ENCODE data around the gene SPEM3.

SPEM3 gene

DNA sequence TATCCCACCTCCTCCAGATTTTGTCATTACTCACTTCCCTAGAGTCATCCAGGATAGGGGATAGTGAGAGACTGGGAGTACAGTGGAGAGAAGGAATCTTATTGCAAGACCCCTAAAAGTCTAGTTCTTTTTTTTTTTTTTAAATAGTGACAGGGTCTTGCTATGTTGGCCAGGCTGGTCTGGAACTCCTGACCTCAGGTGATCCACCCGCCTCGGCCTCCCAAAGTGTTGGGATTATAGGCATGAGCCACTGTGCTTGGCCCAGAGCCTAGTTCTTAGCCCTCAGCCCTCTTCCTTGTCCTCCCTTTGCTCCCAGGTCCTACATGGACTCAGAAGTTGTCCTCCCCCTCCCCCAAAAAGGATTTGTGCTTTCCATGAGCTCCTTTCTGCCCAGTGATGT, 13.5 kb downstream of the SPEM3 start:
- TF ChIP-seq, protein P1, sequence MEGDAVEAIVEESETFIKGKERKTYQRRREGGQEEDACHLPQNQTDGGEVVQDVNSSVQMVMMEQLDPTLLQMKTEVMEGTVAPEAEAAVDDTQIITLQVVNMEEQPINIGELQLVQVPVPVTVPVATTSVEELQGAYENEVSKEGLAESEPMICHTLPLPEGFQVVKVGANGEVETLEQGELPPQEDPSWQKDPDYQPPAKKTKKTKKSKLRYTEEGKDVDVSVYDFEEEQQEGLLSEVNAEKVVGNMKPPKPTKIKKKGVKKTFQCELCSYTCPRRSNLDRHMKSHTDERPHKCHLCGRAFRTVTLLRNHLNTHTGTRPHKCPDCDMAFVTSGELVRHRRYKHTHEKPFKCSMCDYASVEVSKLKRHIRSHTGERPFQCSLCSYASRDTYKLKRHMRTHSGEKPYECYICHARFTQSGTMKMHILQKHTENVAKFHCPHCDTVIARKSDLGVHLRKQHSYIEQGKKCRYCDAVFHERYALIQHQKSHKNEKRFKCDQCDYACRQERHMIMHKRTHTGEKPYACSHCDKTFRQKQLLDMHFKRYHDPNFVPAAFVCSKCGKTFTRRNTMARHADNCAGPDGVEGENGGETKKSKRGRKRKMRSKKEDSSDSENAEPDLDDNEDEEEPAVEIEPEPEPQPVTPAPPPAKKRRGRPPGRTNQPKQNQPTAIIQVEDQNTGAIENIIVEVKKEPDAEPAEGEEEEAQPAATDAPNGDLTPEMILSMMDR (IDR thresholded peaks at IDR 0.05), result no peak

DNA sequence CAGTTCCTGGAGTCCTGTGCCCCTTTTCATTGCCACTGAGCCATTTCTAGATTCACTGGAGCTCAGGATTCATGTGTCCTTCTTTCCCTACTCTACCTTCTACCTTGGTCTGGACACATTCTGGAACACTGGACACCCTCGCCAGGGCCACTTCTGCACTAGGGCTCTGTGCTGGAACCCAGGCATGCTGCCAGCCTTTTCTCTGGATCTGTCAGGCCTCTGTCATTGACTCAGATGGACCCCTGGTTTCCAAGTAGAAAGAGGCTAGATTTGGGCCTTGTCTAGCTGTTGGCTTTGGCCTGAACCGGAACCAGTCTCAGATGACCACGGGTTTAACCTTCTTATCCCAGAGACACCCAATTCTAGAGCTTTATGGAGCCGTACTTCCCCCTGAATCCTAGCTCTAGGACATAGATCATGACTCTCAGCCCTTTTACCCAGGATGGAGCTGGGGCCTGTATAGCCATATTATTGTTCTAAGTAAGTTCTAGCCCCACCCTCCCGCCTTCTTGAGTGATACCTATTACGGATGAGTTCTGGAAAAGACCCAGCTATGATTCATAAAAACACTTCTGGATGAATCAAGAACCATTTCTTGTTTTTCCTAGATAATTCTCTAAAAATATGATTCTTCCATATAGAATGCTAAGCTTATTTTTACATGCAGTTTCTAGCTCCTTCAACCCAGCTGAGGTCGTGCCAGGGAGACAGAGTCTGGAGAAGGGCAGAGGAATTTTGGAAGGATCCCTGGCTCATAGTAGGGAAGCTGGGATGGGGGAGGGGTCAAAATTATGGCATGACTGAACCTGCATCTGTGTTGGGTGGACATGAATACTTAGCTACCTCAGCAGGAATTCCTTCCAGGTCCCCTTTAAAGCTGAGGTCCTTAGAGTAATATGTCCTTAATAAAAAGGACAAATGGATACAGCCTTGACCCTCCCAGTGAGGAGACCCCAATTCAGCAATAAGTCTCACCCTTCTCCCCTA, 15.1 kb downstream of the SPEM3 start:
- TF ChIP-seq, protein P1 (IDR thresholded peaks at IDR 0.05), result no peak

DNA sequence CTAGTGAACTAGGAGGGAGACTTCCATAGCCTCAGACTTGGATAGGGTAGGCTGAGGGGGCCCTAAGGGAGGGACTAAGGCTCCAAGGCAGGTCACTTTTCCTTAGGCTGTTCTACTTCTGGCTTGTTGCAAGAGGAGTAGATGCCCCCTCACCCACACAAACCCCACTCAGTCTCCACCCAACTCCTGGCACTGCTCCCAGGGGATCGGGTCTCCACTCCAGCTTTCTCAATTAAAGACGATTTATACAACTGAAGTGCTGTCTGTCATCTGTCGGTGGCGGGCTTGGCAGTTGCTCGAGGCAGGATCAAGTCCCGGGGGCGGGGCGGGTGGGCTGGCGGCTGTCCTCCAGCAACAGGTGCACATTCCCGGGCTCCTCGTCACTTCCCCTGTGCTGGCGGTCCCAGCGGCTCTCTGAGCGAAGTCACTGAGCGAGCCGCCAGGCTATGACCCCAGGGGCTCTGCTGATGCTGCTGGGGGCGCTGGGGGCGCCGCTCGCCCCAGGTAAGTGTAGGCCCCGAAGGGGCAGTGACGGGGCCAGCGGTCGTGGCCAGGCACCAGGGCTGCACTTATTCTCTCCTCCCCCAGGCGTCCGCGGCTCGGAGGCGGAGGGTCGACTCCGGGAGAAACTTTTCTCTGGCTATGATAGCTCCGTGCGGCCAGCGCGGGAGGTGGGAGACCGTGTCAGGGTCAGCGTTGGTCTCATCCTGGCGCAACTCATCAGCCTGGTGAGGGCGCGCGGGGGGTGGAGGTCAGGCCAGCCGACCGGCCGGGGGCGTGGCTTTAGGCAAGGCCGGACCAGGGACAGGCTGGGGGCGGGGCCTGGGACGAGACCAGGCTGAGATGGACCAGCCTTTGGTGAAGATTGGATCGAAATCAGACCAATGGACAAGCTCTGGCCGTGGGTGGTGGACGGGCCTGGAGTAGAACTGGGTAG, 16.3 kb downstream of the SPEM3 start, which contains the start of gene CHRNB1:
Gene CHRNB1, plus strand, starts transcription at position 380 of the 937 bp plus-strand sequence. Its CDS starts 67 bp downstream, at position 447.
- TF ChIP-seq, protein P1 (IDR thresholded peaks at IDR 0.05), result no peak

DNA sequence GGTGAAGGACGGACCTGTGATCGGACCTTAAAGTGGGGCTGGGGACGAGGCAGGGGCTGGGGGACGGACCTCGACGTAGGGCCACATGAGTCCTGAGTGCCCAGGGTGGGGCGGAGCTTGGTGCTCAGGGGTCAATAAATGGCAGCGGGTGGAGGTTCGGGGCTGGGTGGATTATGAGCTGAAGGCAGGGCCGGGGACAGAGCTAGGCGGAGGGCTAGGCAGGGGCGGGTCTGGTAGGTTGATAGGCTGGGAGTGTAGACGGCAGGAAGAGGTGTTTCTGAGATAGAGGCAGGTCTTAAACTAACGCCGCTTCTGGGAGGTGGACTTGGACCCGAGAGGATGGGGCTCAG, 16.9 kb downstream of the SPEM3 start:
- TF ChIP-seq, protein P1 (IDR thresholded peaks at IDR 0.05), result no peak

DNA sequence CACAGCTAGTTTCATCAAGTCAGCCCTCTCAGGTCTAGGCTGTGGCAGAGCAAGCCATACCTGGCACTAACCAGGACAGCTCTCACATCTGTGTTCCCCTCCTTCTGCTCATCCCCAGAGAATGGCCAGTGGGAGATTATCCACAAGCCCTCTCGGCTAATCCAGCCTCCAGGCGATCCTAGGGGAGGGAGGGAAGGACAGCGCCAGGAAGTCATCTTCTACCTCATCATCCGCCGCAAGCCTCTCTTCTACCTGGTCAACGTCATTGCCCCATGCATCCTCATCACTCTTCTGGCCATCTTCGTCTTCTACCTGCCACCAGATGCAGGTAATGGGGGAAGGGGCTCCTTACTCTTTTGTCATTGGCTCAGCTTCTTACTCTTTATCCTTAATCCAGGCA, 19.8 kb downstream of the SPEM3 start:
- TF ChIP-seq, protein P1 (IDR thresholded peaks at IDR 0.05), result no peak

DNA sequence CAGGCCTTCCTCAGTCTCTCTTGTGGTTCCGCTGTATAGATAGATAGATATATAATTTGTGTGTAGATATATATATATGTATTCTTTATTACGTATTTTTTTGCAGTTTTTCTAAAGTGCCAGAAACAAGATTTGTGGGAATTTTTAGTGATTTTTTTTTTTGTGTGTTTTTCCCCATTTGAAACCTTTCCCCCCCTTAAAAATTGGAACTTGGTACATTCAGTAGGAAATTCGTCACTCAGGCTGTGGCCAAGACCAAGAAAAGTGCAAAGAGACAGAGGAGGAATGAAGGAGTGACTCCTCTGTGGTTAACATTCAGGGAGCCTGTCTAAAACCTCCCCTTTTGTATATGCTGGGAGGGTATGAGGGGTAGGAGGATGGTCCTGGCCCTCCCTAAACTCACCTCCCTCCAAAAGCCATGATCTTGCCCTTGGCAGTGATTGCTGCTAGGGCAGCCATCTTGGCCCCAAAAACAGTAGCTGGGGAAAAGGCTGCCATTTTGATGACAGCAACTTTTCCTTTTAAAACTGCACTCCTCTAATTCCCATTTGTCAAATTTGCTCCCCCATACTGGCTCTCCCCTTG, 31.4 kb downstream of the SPEM3 start:
- TF ChIP-seq, protein P1 (IDR thresholded peaks at IDR 0.05), result no peak

All from LNCAP (cell line).